ENCODE results near the gene WSB2. TPM values are rescaled to one million over a fixed set of nuclear protein-coding genes. Genes with fewer than 3 reads are reported as not detected.

WSB2 gene
- total and polyA plus RNA-seq, 10 of the 15 experiments (the other 5 are each of a cell fraction or from before 2014, with no cell fraction given) = 18.3 to 82.6 (median 43.7) TPM

DNA sequence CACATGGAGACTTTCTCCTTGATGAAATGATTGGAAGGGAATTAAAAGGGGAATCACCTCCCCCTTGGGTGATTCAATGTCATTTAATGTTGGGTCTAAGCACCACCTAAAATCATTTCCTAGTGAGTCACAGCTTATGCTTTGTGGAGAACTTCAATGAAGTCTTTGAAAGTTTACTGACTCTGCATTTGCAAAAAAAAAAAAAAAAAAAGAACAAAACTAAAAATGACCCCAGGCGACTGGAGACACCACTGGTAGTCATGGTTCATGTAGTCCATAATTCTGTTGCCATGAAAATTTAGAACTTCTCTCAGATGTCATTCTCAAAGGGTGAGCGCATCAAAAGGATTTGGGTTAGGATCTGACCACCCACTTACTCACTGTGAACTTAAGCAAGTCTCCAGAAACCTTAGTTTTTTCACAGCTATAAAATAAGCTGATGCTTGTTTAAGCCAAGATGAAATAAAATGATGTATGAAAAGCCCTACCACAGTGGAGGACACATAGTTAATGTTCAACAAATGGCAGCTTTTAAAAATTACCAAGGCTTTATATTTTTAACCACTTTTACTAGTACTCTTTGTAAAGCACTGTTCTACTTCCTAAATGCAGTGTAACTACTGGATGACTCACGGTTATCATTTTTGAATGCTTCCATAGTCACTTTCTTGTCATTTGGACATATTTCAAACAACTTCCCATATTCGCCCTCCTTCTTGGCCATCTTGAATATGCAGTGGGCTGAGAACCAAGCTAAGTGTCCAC is 74.1 kb downstream of the WSB2 start:
- intact Hi-C loops (cut with micrococcal nuclease; ENCODE audit: unreplicated experiment) (no loop called here), in situ Hi-C loops (cut with MboI) (no loop called here)
- WGBS (ENCODE audit: insufficient coverage, insufficient replicate concordance, low lambda C conversion rate, missing lambda C conversion rate) = 9% methylated on average over 4 of the region's 4 CpGs
- no peak for FAIRE-seq
- POLR2A ChIA-PET = interaction anchor here (0.5 to 0.6 kb wide), 2 partner anchors 22 to 77 kb away, joined by 3 to 4 read pairs; no protein-coding TSS in a partner anchor
- Histone ChIP-seq H3K9me3 (replicated peaks; ENCODE audit: control insufficient read depth, insufficient read depth, low read length) (no peaks in the 10 kb centered on the region), H3K4me3 (no peak overlapping the region), H3K79me2 (ENCODE audit: control insufficient read depth, insufficient read depth, low read length) (no peaks in the 10 kb centered on the region), H3K4me1 (ENCODE audit: control insufficient read depth, insufficient read depth, low read length) (no peaks in the 10 kb centered on the region), H3K36me3 (ENCODE audit: control insufficient read depth in 2 of 2, insufficient read depth in 2 of 2, low read length in 1 of 2) (no peaks in the 10 kb centered on the region), H3K27me3 (replicated peaks in 1 of 2; ENCODE audit: control insufficient read depth in 2 of 2, insufficient read depth in 2 of 2, low read length in 1 of 2) (no peaks in the 10 kb centered on the region; a peak in 1 of 4 replicates), H3K27ac (ENCODE audit: control insufficient read depth, insufficient read depth) (no peak overlapping the region), H3K4me2 (ENCODE audit: control insufficient read depth, insufficient read depth) (no peak overlapping the region), H3K9ac (ENCODE audit: control insufficient read depth, insufficient read depth, low read length) (no peak overlapping the region), H2AFZ (ENCODE audit: control insufficient read depth, low read depth, low read length) (no peak overlapping the region), H4K20me1 (ENCODE audit: control insufficient read depth, insufficient read depth) (no peaks in the 10 kb centered on the region)
- no peak for TF ChIP-seq POLR2AphosphoS5 (IDR thresholded peaks at IDR 0.05; ENCODE audit: low read length)
- TF ChIP-seq FOS (IDR thresholded peaks at IDR 0.05; ENCODE audit: borderline replicate concordance, extremely low read depth, insufficient read length) = no peak
- TF ChIP-seq FOXK2 (IDR thresholded peaks at IDR 0.05) = no peak
- no peak for TF ChIP-seq NFIC (IDR thresholded peaks at IDR 0.05; ENCODE audit: low read depth, low read length)
- TF ChIP-seq CEBPZ (IDR thresholded peaks at IDR 0.05; ENCODE audit: low read depth, low read length) = no peak
- no peak for TF ChIP-seq TCF7 (IDR thresholded peaks at IDR 0.05; ENCODE audit: borderline replicate concordance)
- no peak for DNase-seq (ENCODE audit: low read depth, low spot score)
- CTCF ChIA-PET = no interaction called here
- no TSS peak for BruUV-seq (replicated peaks)
- no peak for ATAC-seq
- SMC1A ChIA-PET (ENCODE audit: uncharacterized antibody, unreplicated experiment) = no interaction called here
- RAD21 ChIA-PET (ENCODE audit: unreplicated experiment) = no interaction called here
